ENCODE results near the gene TMEM253.
A peak's percentile ranks its signal among the peaks of the same experiment; 100 is the strongest.

Gene TMEM253

DNA sequence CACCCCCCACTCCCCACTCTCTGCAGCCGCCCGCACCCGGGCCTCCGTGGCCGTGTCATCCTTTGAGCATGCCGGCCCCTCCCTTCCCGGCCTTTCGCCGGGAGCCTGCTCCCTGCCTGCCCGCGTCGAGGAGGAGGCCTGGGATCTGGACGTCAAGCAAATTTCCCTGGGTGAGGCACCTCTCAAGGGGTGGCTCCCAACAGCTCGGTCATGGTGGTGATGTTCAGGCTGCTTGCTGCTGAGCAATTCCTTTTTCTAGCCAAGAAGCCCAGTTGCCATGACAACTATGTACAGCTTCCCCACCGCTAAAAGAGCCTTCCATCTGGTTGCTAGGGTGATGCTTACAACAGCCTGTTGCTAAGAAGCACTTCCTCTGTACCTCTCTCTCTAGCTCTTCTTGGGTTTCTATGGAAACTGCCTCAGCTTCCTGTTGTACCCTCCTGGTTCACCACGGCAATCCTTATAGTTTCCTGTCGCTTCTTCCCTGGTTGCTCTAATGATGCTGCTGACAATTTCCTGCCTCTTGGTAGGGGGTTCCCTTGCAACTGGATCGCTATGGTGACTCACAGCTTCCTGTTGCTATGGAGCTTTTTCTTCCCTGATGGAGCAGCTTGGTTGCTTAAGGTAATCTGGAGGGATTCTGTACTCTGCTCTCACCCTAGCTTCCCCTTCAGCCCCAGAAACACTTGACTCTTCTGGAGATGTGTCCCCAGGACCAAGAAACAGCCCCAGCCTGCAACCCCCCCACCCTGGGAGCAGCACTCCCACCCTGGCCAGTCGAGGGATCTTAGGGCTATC lies 13.4 kb upstream of the TMEM253 start:
- no peak for DNase-seq
- H3K36me3 ChIP-seq, result peaks cover 37% of the 10 kb centered on the region

DNA sequence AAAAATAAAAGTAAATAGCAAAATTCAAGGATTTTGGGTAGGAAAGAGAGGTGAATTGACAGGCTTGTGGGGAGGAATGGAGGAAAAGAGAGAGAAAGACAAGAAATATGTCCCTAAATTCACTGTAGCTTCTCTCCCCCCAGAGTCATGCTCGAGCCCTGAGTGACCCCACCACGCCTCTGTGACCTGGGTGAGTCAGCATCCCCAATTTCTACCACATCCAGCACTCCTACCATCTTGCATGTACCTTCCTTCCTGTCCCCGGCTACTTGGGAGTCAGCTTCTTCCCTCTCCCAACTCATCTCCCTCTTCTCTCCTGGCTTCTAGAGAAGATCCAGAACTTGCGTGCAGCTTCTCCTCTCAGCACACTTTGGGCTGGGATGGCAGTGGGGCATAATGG lies 12.2 kb upstream of the TMEM253 start:
- Histone ChIP-seq H3K4me1 (peaks cover 12% of the 10 kb centered on the region), H3K9me3 (no peaks in the 10 kb centered on the region), H3K27me3 (no peaks in the 10 kb centered on the region), H3K36me3 (peaks cover 36% of the 10 kb centered on the region), H3K4me3 (ENCODE audit: low read depth, low read length) (no peak overlapping the region)
- no peak for TF ChIP-seq CTCF (IDR thresholded peaks at IDR 0.05; ENCODE audit: low read depth, low read length)
- no peak for DNase-seq

More for the DNA sequence above, 13.4 kb upstream of the TMEM253 start:
- Histone ChIP-seq H3K4me3 (ENCODE audit: low read depth, low read length) (no peak overlapping the region), H3K27me3 (no peaks in the 10 kb centered on the region), H3K4me1 (peaks cover 7% of the 10 kb centered on the region; the same call in 1 of the 2 replicates), H3K9me3 (no peaks in the 10 kb centered on the region)
- TF ChIP-seq CTCF (IDR thresholded peaks at IDR 0.05; ENCODE audit: low read depth, low read length), result no peak

GRCh38 chr14:21089271-21089670 lies 11.6 kb upstream of the TMEM253 start:
- peaks cover 18% of the 10 kb centered on the region for H3K4me1 ChIP-seq
- H3K27me3 ChIP-seq, result no peaks in the 10 kb centered on the region
- no peak for DNase-seq
- no peak overlapping the region for H3K4me3 ChIP-seq (ENCODE audit: low read depth, low read length)
- H3K9me3 ChIP-seq, result no peaks in the 10 kb centered on the region
- peaks cover 36% of the 10 kb centered on the region for H3K36me3 ChIP-seq
- TF ChIP-seq CTCF (IDR thresholded peaks at IDR 0.05; ENCODE audit: low read depth, low read length), result no peak

- Histone ChIP-seq H3K36me3 (peaks cover 36% of the 10 kb centered on the region), H3K27me3 (no peaks in the 10 kb centered on the region), H3K9me3 (no peaks in the 10 kb centered on the region), H3K4me1 (peaks cover 19% of the 10 kb centered on the region), H3K4me3 (ENCODE audit: low read depth, low read length) (no peak overlapping the region)
- DNase-seq, result no peak
- no peak for TF ChIP-seq CTCF (IDR thresholded peaks at IDR 0.05; ENCODE audit: low read depth, low read length)
Observed at GRCh38 chr14:21089877-21090193, 11.0 kb upstream of the TMEM253 start.

- Histone ChIP-seq H3K27me3 (no peaks in the 10 kb centered on the region), H3K4me1 (peaks cover 24% of the 10 kb centered on the region), H3K4me3 (ENCODE audit: low read depth, low read length) (no peak overlapping the region), H3K9me3 (no peaks in the 10 kb centered on the region), H3K36me3 (peaks cover 36% of the 10 kb centered on the region)
- DNase-seq, result peak; percentile 59
- TF ChIP-seq CTCF (IDR thresholded peaks at IDR 0.05; ENCODE audit: low read depth, low read length), result peak; percentile 54
Observed at GRCh38 chr14:21090194-21090939, 10.5 kb upstream of the TMEM253 start.
